Measurements from ENCODE around the gene PYM1. TPM values are rescaled to one million over a fixed set of nuclear protein-coding genes. Genes with fewer than 3 reads are reported as not detected.

The PYM1 gene
- total and polyA plus RNA-seq, 2 of the 13 experiments (the other 11 are each of a cell fraction or from before 2014, with no cell fraction given), result 44.0 to 51.8 TPM

DNA sequence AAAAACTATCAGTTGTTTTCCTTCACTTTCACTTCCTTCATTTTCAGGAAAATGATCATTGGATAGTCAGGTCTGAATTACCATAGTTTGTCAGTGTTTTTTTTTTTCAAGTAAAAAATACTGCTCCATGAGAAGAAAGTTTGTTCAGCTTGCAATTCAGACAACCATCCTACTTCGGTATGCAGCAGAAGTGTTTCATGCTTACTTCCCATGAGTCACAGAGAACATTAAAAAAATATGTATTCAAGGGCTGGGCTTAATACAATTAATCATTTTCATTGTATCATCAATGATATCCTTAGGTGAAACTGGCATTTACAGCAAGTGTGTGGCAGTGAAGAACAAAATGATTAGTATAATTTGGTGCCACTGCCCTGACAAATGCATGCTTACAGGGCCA is 21.6 kb downstream of the PYM1 start:
- Histone ChIP-seq H3K4me1 (ENCODE audit: insufficient read depth, low read length) (peaks cover 27% of the 10 kb centered on the region), H3K9ac (ENCODE audit: insufficient read depth, low read depth, low read length) (no peak overlapping the region), H3K79me2 (ENCODE audit: insufficient read depth, low read length) (peaks cover 2% of the 10 kb centered on the region), H2AFZ (ENCODE audit: low read length) (no peak overlapping the region), H3K36me3 (replicated peaks in 1 of 2; ENCODE audit: control insufficient read depth in 1 of 2, insufficient read depth in 2 of 2, low read length in 2 of 2) (peaks cover 3 to 17% of the 10 kb centered on the region in 2 experiments; a peak in 2 of 5 replicates), H3K4me3 (replicated peaks in 1 of 3; ENCODE audit: insufficient read depth in 1 of 3, low read depth in 2 of 3, low read length in 3 of 3) (no peak overlapping the region), H3K9me3 (ENCODE audit: low read length) (no peaks in the 10 kb centered on the region), H4K20me1 (ENCODE audit: insufficient read depth, low read length) (no peaks in the 10 kb centered on the region; the same call in 1 of the 2 replicates), H3K4me2 (ENCODE audit: low read depth, low read length) (no peak overlapping the region), H3K27me3 (ENCODE audit: control insufficient read depth in 1 of 2, insufficient read depth in 2 of 2, low read length in 2 of 2) (no peaks in the 10 kb centered on the region), H3K27ac (ENCODE audit: extremely low read length, insufficient read depth, low read length) (no peak overlapping the region)
- WGBS (ENCODE audit: low lambda C conversion rate), result 84% methylated on average over 1 of the region's 1 CpG
- FAIRE-seq (no peak), DNase-seq (ENCODE audit: low spot score) (no peak), ATAC-seq (no peak)
- in situ Hi-C loops (cut with HindIII; ENCODE audit: extremely low pct_ligation_motif_present, low pct_unique_long_range_greater_than_20kb) (no loop called here), intact Hi-C loops (cut with micrococcal nuclease; ENCODE audit: unreplicated experiment) (no loop called here)
- BruUV-seq (replicated peaks), result no TSS peak
- ChIA-PET POLR2A (no interaction called here), CTCF (ENCODE audit: low intra/inter-chr PET ratio, low total read pairs) (no interaction called here)
- TF ChIP-seq NFAT5 (CRISPR knock-in tag; IDR thresholded peaks at IDR 0.05), result no peak
- no peak for TF ChIP-seq GABPA (IDR thresholded peaks at IDR 0.05; ENCODE audit: low read depth, low read length)
- TF ChIP-seq GABPA (CRISPR knock-in tag; IDR thresholded peaks at IDR 0.05; ENCODE audit: low read depth), result no peak
- no peak for TF ChIP-seq PRDM10 (CRISPR knock-in tag; IDR thresholded peaks at IDR 0.05; ENCODE audit: low read depth)
- TF ChIP-seq KMT2A (CRISPR knock-in tag; IDR thresholded peaks at IDR 0.05), result no peak
- no peak for TF ChIP-seq ZNF33A (CRISPR knock-in tag; IDR thresholded peaks at IDR 0.05; ENCODE audit: borderline replicate concordance)
- no peak for TF ChIP-seq SYNCRIP (IDR thresholded peaks at IDR 0.05; ENCODE audit: insufficient read depth, low read depth, low read length)
- no peak for TF ChIP-seq KMT2B (CRISPR knock-in tag; IDR thresholded peaks at IDR 0.05)
- TF ChIP-seq HNF4A (CRISPR knock-in tag; IDR thresholded peaks at IDR 0.05), result no peak
- TF ChIP-seq MTF2 (CRISPR knock-in tag; IDR thresholded peaks at IDR 0.05; ENCODE audit: borderline replicate concordance), result no peak
- TF ChIP-seq ZFYVE20 (CRISPR knock-in tag; IDR thresholded peaks at IDR 0.05; ENCODE audit: borderline replicate concordance, low read depth), result no peak
- TF ChIP-seq ZNF570 (CRISPR knock-in tag; IDR thresholded peaks at IDR 0.05; ENCODE audit: borderline replicate concordance), result no peak
- TF ChIP-seq, protein P1, sequence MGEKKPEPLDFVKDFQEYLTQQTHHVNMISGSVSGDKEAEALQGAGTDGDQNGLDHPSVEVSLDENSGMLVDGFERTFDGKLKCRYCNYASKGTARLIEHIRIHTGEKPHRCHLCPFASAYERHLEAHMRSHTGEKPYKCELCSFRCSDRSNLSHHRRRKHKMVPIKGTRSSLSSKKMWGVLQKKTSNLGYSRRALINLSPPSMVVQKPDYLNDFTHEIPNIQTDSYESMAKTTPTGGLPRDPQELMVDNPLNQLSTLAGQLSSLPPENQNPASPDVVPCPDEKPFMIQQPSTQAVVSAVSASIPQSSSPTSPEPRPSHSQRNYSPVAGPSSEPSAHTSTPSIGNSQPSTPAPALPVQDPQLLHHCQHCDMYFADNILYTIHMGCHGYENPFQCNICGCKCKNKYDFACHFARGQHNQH (CRISPR knock-in tag; IDR thresholded peaks at IDR 0.05), result no peak
- TF ChIP-seq ZNF451 (CRISPR knock-in tag; IDR thresholded peaks at IDR 0.05), result no peak

Data from HepG2 (cell line).